ENCODE data around the gene MSL1.

GRCh38 chr17:40157973-40158372 lies 36.2 kb downstream of the MSL1 start:
- TF ChIP-seq, protein P1, sequence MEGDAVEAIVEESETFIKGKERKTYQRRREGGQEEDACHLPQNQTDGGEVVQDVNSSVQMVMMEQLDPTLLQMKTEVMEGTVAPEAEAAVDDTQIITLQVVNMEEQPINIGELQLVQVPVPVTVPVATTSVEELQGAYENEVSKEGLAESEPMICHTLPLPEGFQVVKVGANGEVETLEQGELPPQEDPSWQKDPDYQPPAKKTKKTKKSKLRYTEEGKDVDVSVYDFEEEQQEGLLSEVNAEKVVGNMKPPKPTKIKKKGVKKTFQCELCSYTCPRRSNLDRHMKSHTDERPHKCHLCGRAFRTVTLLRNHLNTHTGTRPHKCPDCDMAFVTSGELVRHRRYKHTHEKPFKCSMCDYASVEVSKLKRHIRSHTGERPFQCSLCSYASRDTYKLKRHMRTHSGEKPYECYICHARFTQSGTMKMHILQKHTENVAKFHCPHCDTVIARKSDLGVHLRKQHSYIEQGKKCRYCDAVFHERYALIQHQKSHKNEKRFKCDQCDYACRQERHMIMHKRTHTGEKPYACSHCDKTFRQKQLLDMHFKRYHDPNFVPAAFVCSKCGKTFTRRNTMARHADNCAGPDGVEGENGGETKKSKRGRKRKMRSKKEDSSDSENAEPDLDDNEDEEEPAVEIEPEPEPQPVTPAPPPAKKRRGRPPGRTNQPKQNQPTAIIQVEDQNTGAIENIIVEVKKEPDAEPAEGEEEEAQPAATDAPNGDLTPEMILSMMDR (IDR thresholded peaks at IDR 0.05), result no peak
- no peak for TF ChIP-seq POLR2AphosphoS5 (IDR thresholded peaks at IDR 0.05)
- no peak for TF ChIP-seq POLR2A (IDR thresholded peaks at IDR 0.05)
